Measurements from ENCODE around the gene PCDHB15.

PCDHB15 gene

DNA sequence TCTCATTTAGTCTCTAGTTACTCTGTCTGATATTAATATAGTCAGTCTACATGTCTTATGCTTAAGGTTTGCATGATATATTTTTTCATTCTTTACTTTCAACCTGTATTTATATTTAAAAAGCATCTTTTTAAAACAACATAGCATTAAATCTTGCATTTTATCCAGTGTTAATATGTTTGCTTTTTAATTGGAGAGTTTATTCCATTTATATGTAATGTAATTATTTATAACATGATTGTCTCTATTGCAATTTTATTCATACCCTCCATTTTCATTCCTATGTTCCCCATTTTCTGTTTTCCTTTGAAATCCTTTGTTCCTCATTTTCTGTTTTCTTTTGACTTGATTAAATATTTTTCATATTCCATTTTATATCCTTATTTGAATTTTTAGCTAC, 13.3 kb downstream of the PCDHB15 start:
- TF ChIP-seq, protein P1, sequence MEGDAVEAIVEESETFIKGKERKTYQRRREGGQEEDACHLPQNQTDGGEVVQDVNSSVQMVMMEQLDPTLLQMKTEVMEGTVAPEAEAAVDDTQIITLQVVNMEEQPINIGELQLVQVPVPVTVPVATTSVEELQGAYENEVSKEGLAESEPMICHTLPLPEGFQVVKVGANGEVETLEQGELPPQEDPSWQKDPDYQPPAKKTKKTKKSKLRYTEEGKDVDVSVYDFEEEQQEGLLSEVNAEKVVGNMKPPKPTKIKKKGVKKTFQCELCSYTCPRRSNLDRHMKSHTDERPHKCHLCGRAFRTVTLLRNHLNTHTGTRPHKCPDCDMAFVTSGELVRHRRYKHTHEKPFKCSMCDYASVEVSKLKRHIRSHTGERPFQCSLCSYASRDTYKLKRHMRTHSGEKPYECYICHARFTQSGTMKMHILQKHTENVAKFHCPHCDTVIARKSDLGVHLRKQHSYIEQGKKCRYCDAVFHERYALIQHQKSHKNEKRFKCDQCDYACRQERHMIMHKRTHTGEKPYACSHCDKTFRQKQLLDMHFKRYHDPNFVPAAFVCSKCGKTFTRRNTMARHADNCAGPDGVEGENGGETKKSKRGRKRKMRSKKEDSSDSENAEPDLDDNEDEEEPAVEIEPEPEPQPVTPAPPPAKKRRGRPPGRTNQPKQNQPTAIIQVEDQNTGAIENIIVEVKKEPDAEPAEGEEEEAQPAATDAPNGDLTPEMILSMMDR (IDR thresholded peaks at IDR 0.05; ENCODE audit: borderline replicate concordance, insufficient read depth, low read depth, low read length), result no peak
- no peak overlapping the region for H3K4me3 ChIP-seq (ENCODE audit: low read depth, low read length)

- TF ChIP-seq, protein P1 (IDR thresholded peaks at IDR 0.05; ENCODE audit: borderline replicate concordance, insufficient read depth, low read depth, low read length), result no peak
- H3K4me3 ChIP-seq (ENCODE audit: low read depth, low read length), result no peak overlapping the region
Observed at GRCh38 chr5:141258948-141259347, 13.8 kb downstream of the PCDHB15 start.

GRCh38 chr5:141260458-141261237, 15.5 kb downstream of the PCDHB15 start:
- H3K4me3 ChIP-seq (ENCODE audit: low read depth, low read length), result no peak overlapping the region
- TF ChIP-seq, protein P1 (IDR thresholded peaks at IDR 0.05; ENCODE audit: borderline replicate concordance, insufficient read depth, low read depth, low read length), result no peak

DNA sequence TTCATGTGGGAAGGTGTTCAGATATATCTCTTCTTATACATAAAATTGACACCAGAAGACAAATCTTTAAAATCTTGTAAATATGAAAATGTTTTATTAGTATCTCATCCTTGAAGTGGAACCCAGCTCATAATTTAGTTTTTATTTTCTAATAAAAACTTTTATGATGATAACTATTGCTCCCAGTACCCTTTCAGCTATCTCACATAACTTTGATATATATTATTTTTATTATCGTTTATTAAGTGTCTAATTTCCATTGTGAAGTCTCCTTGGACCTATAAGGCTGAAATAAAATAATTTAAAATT, 16.0 kb downstream of the PCDHB15 start:
- TF ChIP-seq, protein P1 (IDR thresholded peaks at IDR 0.05; ENCODE audit: borderline replicate concordance, insufficient read depth, low read depth, low read length), result no peak
- H3K4me3 ChIP-seq (ENCODE audit: low read depth, low read length), result no peak overlapping the region

GRCh38 chr5:141269195-141269594, 24.0 kb downstream of the PCDHB15 start:
- TF ChIP-seq, protein P1 (IDR thresholded peaks at IDR 0.05; ENCODE audit: borderline replicate concordance, insufficient read depth, low read depth, low read length), result no peak
- no peak overlapping the region for H3K4me3 ChIP-seq (ENCODE audit: low read depth, low read length)

GRCh38 chr5:141272906-141273305, 27.7 kb downstream of the PCDHB15 start:
- no peak overlapping the region for H3K4me3 ChIP-seq (ENCODE audit: low read depth, low read length)
- TF ChIP-seq, protein P1 (IDR thresholded peaks at IDR 0.05; ENCODE audit: borderline replicate concordance, insufficient read depth, low read depth, low read length), result no peak

DNA sequence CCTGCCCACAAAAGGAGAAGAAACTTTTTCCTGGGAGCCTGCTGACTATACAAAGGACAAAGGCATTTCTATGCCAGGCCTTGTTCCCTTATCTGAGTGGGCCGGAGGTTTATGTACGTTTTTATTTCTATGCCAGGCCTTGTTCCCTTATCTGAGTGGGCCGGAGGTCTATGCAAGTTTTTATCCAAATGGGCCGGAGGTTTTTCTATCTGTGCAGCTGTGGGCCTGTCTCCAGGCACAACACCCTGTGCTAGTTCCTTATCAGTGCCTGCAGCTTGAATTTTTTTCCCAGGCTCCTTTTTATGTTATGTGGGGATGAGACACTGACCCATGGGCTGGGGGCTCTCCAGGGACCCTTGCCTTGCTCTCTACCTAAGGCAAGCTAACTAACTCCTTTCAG, 53.2 kb downstream of the PCDHB15 start:
- TF ChIP-seq, protein P1 (IDR thresholded peaks at IDR 0.05; ENCODE audit: borderline replicate concordance, insufficient read depth, low read depth, low read length), result no peak
- H3K4me3 ChIP-seq (ENCODE audit: low read depth, low read length), result no peak overlapping the region

Measured in GM12875 (cell line).